ENCODE measurements around the gene TLNRD1. TPM values are rescaled to one million over a fixed set of nuclear protein-coding genes. Genes with fewer than 3 reads are reported as not detected.

Gene TLNRD1
- total and polyA plus RNA-seq, 4 donors: 10.8 to 36.5 (median 20.7) TPM

DNA sequence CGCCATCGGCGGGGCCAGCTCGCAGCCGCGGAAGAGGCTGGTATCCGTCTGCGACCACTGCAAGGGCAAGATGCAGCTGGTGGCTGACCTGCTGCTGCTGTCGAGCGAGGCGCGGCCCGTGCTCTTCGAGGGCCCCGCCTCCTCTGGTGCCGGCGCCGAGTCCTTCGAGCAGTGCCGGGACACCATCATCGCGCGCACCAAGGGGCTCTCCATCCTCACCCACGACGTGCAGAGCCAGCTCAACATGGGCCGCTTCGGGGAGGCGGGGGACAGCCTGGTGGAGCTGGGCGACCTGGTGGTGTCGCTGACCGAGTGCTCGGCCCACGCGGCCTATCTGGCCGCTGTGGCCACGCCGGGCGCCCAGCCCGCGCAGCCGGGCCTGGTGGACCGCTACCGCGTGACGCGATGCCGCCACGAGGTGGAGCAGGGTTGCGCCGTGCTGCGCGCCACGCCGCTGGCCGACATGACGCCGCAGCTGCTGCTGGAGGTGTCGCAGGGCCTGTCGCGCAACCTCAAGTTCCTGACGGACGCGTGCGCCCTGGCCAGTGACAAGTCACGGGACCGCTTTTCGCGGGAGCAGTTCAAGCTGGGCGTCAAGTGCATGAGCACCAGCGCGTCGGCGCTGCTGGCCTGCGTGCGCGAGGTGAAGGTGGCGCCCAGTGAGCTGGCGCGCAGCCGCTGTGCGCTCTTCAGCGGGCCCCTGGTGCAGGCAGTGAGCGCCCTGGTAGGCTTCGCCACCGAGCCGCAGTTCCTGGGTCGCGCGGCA lies 1.8 kb downstream of the TLNRD1 start:
- Histone ChIP-seq H3K9me3 (ENCODE audit: control insufficient read depth in 4 of 4, insufficient read depth in 3 of 4, low read length in 3 of 4) (peaks cover 0 to 3% (median 0%) of the 10 kb centered on the region in 4 donors), H3K27me3 (ENCODE audit: control insufficient read depth in 3 of 3, insufficient read depth in 3 of 3, low read length in 2 of 3) (no peaks in the 10 kb centered on the region), H3K4me3 (peak overlapping the region; percentile 88), H3K27ac (ENCODE audit: low read depth in 1 of 2, low read length in 1 of 2) (peak overlapping the region; percentile 94 to 96), H3K4me1 (ENCODE audit: control insufficient read depth in 5 of 5, insufficient read depth in 5 of 5, low read length in 5 of 5) (peaks cover 0 to 17% (median 12%) of the 10 kb centered on the region in 5 donors), H3K36me3 (ENCODE audit: control insufficient read depth in 4 of 4, insufficient read depth in 4 of 4, low read length in 4 of 4) (peaks cover 0 to 22% (median 12%) of the 10 kb centered on the region in 4 donors), H3K9ac (ENCODE audit: insufficient read depth in 1 of 2, low read length in 2 of 2) (no peak overlapping the region)
- TF ChIP-seq, protein P1, sequence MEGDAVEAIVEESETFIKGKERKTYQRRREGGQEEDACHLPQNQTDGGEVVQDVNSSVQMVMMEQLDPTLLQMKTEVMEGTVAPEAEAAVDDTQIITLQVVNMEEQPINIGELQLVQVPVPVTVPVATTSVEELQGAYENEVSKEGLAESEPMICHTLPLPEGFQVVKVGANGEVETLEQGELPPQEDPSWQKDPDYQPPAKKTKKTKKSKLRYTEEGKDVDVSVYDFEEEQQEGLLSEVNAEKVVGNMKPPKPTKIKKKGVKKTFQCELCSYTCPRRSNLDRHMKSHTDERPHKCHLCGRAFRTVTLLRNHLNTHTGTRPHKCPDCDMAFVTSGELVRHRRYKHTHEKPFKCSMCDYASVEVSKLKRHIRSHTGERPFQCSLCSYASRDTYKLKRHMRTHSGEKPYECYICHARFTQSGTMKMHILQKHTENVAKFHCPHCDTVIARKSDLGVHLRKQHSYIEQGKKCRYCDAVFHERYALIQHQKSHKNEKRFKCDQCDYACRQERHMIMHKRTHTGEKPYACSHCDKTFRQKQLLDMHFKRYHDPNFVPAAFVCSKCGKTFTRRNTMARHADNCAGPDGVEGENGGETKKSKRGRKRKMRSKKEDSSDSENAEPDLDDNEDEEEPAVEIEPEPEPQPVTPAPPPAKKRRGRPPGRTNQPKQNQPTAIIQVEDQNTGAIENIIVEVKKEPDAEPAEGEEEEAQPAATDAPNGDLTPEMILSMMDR (IDR thresholded peaks at IDR 0.05; ENCODE audit: control extremely low read depth, extremely low read depth): no peak
- no peak for DNase-seq
- no peak for ATAC-seq (ENCODE audit: insufficient read depth, low FRiP score)
- 58 to 77% methylated on average over 87 to 89 of the region's 89 CpGs for WGBS, 2 donors

DNA sequence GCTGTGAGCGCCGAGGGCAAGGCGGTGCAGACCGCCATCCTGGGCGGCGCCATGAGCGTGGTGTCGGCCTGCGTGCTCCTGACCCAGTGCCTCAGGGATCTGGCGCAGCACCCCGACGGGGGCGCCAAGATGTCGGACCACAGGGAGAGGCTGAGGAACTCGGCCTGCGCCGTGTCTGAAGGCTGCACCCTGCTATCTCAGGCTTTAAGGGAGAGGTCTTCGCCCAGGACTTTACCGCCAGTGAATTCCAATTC lies 2.3 kb downstream of the TLNRD1 start:
- peaks cover 0 to 3% (median 0%) of the 10 kb centered on the region in 4 donors for H3K9me3 ChIP-seq (ENCODE audit: control insufficient read depth in 4 of 4, insufficient read depth in 3 of 4, low read length in 3 of 4)
- peaks cover 0 to 17% (median 13%) of the 10 kb centered on the region in 5 donors for H3K4me1 ChIP-seq (ENCODE audit: control insufficient read depth in 5 of 5, insufficient read depth in 5 of 5, low read length in 5 of 5)
- no peaks in the 10 kb centered on the region for H3K27me3 ChIP-seq (ENCODE audit: control insufficient read depth in 3 of 3, insufficient read depth in 3 of 3, low read length in 2 of 3)
- peak overlapping the region; percentile 88 for H3K4me3 ChIP-seq
- TF ChIP-seq, protein P1 (IDR thresholded peaks at IDR 0.05; ENCODE audit: control extremely low read depth, extremely low read depth): no peak
- ATAC-seq (ENCODE audit: insufficient read depth, low FRiP score): no peak
- 75 to 85% methylated on average over 19 of the region's 19 CpGs for WGBS, 2 donors
- DNase-seq: no peak
- H3K9ac ChIP-seq (ENCODE audit: insufficient read depth in 1 of 2, low read length in 2 of 2): no peak overlapping the region
- peaks cover 0 to 22% (median 12%) of the 10 kb centered on the region in 4 donors for H3K36me3 ChIP-seq (ENCODE audit: control insufficient read depth in 4 of 4, insufficient read depth in 4 of 4, low read length in 4 of 4)
- peak overlapping the region in 1 of 2 donors; percentile 96 for H3K27ac ChIP-seq (ENCODE audit: low read depth in 1 of 2, low read length in 1 of 2)

DNA sequence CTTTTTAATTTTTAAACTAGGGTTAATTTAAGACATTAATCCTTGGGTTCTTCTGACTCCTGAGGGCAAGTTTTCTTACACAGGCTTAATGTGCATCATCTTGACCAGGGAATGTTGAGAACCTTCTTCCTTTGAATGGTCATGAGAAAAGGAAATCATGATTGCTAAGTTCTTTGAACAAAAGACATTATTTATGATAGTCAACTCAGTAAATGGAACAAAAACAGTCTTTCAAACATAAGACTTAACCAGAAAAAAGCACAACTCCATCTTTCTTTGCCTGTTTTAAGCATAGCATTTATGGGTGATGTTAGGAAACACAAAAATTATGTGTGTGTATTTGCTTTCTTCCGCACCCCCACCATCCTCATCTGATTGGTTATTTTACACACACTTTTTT lies 5.4 kb downstream of the TLNRD1 start:
- Histone ChIP-seq H3K4me1 (ENCODE audit: control insufficient read depth in 5 of 5, insufficient read depth in 5 of 5, low read length in 5 of 5) (peaks cover 0 to 14% (median 9%) of the 10 kb centered on the region in 5 donors), H3K27ac (ENCODE audit: low read depth in 1 of 2, low read length in 1 of 2) (no peak overlapping the region), H3K9ac (ENCODE audit: insufficient read depth in 1 of 2, low read length in 2 of 2) (no peak overlapping the region), H3K36me3 (ENCODE audit: control insufficient read depth in 4 of 4, insufficient read depth in 4 of 4, low read length in 4 of 4) (peaks cover 0 to 22% (median 12%) of the 10 kb centered on the region in 4 donors), H3K27me3 (ENCODE audit: control insufficient read depth in 3 of 3, insufficient read depth in 3 of 3, low read length in 2 of 3) (no peaks in the 10 kb centered on the region), H3K4me3 (no peak overlapping the region), H3K9me3 (ENCODE audit: control insufficient read depth in 4 of 4, insufficient read depth in 3 of 4, low read length in 3 of 4) (peaks cover 0 to 3% (median 0%) of the 10 kb centered on the region in 4 donors)
- no peak for DNase-seq
- ATAC-seq (ENCODE audit: insufficient read depth, low FRiP score): no peak
- WGBS, 2 donors: 95 to 100% methylated on average over 1 of the region's 1 CpG
- TF ChIP-seq, protein P1 (IDR thresholded peaks at IDR 0.05; ENCODE audit: control extremely low read depth, extremely low read depth): no peak
